Measurements from ENCODE around the gene CENPF.
"Not testable (repeated sequence)": the region's sequence is repeated elsewhere in the genome, so short reads cannot be mapped to it uniquely, and the experiment has no call there.

Gene CENPF

GRCh38 chr1:214593158-214593557 is 9.8 kb upstream of the CENPF start:
- Mint-ChIP-seq H3K27ac (no peak overlapping the region), H3K4me1 (ENCODE audit: low read depth) (no peaks in the 10 kb centered on the region)
- intact Hi-C loops (cut with micrococcal nuclease): no loop called here

GRCh38 chr1:214603819-214604252 is 841 bp downstream of the CENPF start:
- intact Hi-C loops (cut with micrococcal nuclease): no loop called here
- Mint-ChIP-seq H3K36me3 (ENCODE audit: low read depth) (peaks cover 6% of the 10 kb centered on the region), H3K27ac (peak overlapping the region; percentile 80), H3K27me3 (no peaks in the 10 kb centered on the region), H3K4me3 (peak overlapping the region; percentile 92), H3K4me1 (ENCODE audit: low read depth) (peaks cover 12% of the 10 kb centered on the region), H3K9me3 (no peaks in the 10 kb centered on the region)

More at GRCh38 chr1:214593158-214593557, 9.8 kb upstream of the CENPF start:
- Mint-ChIP-seq H3K27me3 (peaks cover 8% of the 10 kb centered on the region), H3K9me3 (no peaks in the 10 kb centered on the region), H3K4me3 (no peak overlapping the region), H3K36me3 (ENCODE audit: low read depth) (no peaks in the 10 kb centered on the region)

GRCh38 chr1:214604523-214604922 is 1.5 kb downstream of the CENPF start:
- peaks cover 6% of the 10 kb centered on the region for H3K9me3 Mint-ChIP-seq
- H3K4me3 Mint-ChIP-seq: no peak overlapping the region
- peaks cover 12% of the 10 kb centered on the region for H3K4me1 Mint-ChIP-seq (ENCODE audit: low read depth)
- H3K27me3 Mint-ChIP-seq: no peaks in the 10 kb centered on the region
- intact Hi-C loops (cut with micrococcal nuclease): no loop called here
- H3K36me3 Mint-ChIP-seq (ENCODE audit: low read depth): peaks cover 6% of the 10 kb centered on the region
- H3K27ac Mint-ChIP-seq: no peak overlapping the region

GRCh38 chr1:214605484-214605883 is 2.5 kb downstream of the CENPF start:
- H3K27ac Mint-ChIP-seq; H3K36me3 Mint-ChIP-seq (ENCODE audit: low read depth); H3K4me3 Mint-ChIP-seq; intact Hi-C loops (cut with micrococcal nuclease); H3K9me3 Mint-ChIP-seq; H3K27me3 Mint-ChIP-seq: not testable (repeated sequence)
- H3K4me1 Mint-ChIP-seq (ENCODE audit: low read depth): peaks cover 12% of the 10 kb centered on the region

- H3K4me3 Mint-ChIP-seq; H3K36me3 Mint-ChIP-seq (ENCODE audit: low read depth); intact Hi-C loops (cut with micrococcal nuclease); H3K27ac Mint-ChIP-seq; H3K27me3 Mint-ChIP-seq; H3K9me3 Mint-ChIP-seq: not testable (repeated sequence)
- peaks cover 12% of the 10 kb centered on the region for H3K4me1 Mint-ChIP-seq (ENCODE audit: low read depth)
These were observed 3.2 kb downstream of the CENPF start for GRCh38 chr1:214605933-214606925.

GRCh38 chr1:214607492-214608215 is 4.7 kb downstream of the CENPF start:
- H3K9me3 Mint-ChIP-seq; H3K4me3 Mint-ChIP-seq; H3K27ac Mint-ChIP-seq; H3K27me3 Mint-ChIP-seq; intact Hi-C loops (cut with micrococcal nuclease); H3K36me3 Mint-ChIP-seq (ENCODE audit: low read depth): not testable (repeated sequence)
- peaks cover 12% of the 10 kb centered on the region for H3K4me1 Mint-ChIP-seq (ENCODE audit: low read depth)

GRCh38 chr1:214608216-214608783 is 5.3 kb downstream of the CENPF start:
- peaks cover 12% of the 10 kb centered on the region for H3K4me1 Mint-ChIP-seq (ENCODE audit: low read depth)
- H3K27ac Mint-ChIP-seq; H3K36me3 Mint-ChIP-seq (ENCODE audit: low read depth); H3K4me3 Mint-ChIP-seq; H3K27me3 Mint-ChIP-seq; intact Hi-C loops (cut with micrococcal nuclease); H3K9me3 Mint-ChIP-seq: not testable (repeated sequence)

GRCh38 chr1:214608817-214609216 is 5.8 kb downstream of the CENPF start:
- H3K27ac Mint-ChIP-seq; H3K4me1 Mint-ChIP-seq (ENCODE audit: low read depth); H3K4me3 Mint-ChIP-seq; H3K9me3 Mint-ChIP-seq; H3K27me3 Mint-ChIP-seq; H3K36me3 Mint-ChIP-seq (ENCODE audit: low read depth); intact Hi-C loops (cut with micrococcal nuclease): not testable (repeated sequence)

- H3K27ac Mint-ChIP-seq: no peak overlapping the region
- intact Hi-C loops (cut with micrococcal nuclease): no loop called here
- H3K27me3 Mint-ChIP-seq: no peaks in the 10 kb centered on the region
- H3K4me3 Mint-ChIP-seq: no peak overlapping the region
- peaks cover 6% of the 10 kb centered on the region for H3K36me3 Mint-ChIP-seq (ENCODE audit: low read depth)
- no peaks in the 10 kb centered on the region for H3K4me1 Mint-ChIP-seq (ENCODE audit: low read depth)
- peaks cover 7% of the 10 kb centered on the region for H3K9me3 Mint-ChIP-seq
These were observed 6.7 kb downstream of the CENPF start for GRCh38 chr1:214609692-214610091.

GRCh38 chr1:214610136-214610535 is 7.1 kb downstream of the CENPF start:
- H3K9me3 Mint-ChIP-seq; H3K36me3 Mint-ChIP-seq (ENCODE audit: low read depth); H3K4me1 Mint-ChIP-seq (ENCODE audit: low read depth); H3K27me3 Mint-ChIP-seq; H3K27ac Mint-ChIP-seq; H3K4me3 Mint-ChIP-seq; intact Hi-C loops (cut with micrococcal nuclease): not testable (repeated sequence)

GRCh38 chr1:214615109-214615508 is 12.1 kb downstream of the CENPF start:
- Mint-ChIP-seq H3K36me3 (ENCODE audit: low read depth) (no peaks in the 10 kb centered on the region), H3K4me1 (ENCODE audit: low read depth) (no peaks in the 10 kb centered on the region), H3K4me3 (no peak overlapping the region), H3K27me3 (no peaks in the 10 kb centered on the region), H3K27ac (no peak overlapping the region), H3K9me3 (no peaks in the 10 kb centered on the region)
- intact Hi-C loops (cut with micrococcal nuclease): no loop called here

GRCh38 chr1:214615871-214616270 is 12.9 kb downstream of the CENPF start:
- Mint-ChIP-seq H3K9me3 (no peaks in the 10 kb centered on the region), H3K36me3 (ENCODE audit: low read depth) (no peaks in the 10 kb centered on the region), H3K27me3 (no peaks in the 10 kb centered on the region), H3K4me3 (no peak overlapping the region), H3K4me1 (ENCODE audit: low read depth) (no peaks in the 10 kb centered on the region), H3K27ac (no peak overlapping the region)
- intact Hi-C loops (cut with micrococcal nuclease): no loop called here

- Mint-ChIP-seq H3K4me1 (ENCODE audit: low read depth) (no peaks in the 10 kb centered on the region), H3K9me3 (no peaks in the 10 kb centered on the region), H3K36me3 (ENCODE audit: low read depth) (peaks cover 6% of the 10 kb centered on the region), H3K27ac (no peak overlapping the region), H3K4me3 (no peak overlapping the region), H3K27me3 (no peaks in the 10 kb centered on the region)
- intact Hi-C loops (cut with micrococcal nuclease): no loop called here
These were observed 14.3 kb downstream of the CENPF start for GRCh38 chr1:214617246-214617645.

- no peak overlapping the region for H3K27ac Mint-ChIP-seq
- H3K36me3 Mint-ChIP-seq (ENCODE audit: low read depth): peaks cover 6% of the 10 kb centered on the region
These were observed 14.8 kb downstream of the CENPF start for GRCh38 chr1:214617843-214618242.

More at GRCh38 chr1:214617843-214618242, 14.8 kb downstream of the CENPF start:
- intact Hi-C loops (cut with micrococcal nuclease): no loop called here
- no peaks in the 10 kb centered on the region for H3K9me3 Mint-ChIP-seq
- no peak overlapping the region for H3K4me3 Mint-ChIP-seq
- H3K4me1 Mint-ChIP-seq (ENCODE audit: low read depth): no peaks in the 10 kb centered on the region
- H3K27me3 Mint-ChIP-seq: no peaks in the 10 kb centered on the region

Data from dendritic cell treated with granulocyte-macrophage colony-stimulating factor and Interleukin-4, amounts not matched to agents 40 ng/mL and 50 ng/mL, for 4 days (primary cell).